Stomach (tissue), 4 donors: Measurements from ENCODE around the gene DHDH.

Experiments
- POLR2A ChIP-seq, 4 donors: fragments of 450-650 bp; IDR thresholded peaks; one replicate each; pipeline ENCODE4 v1.6.1; 2016; ENCODE audit warnings: antibody characterized with exemption in 4 of 4, control low read depth in 2 of 4, mild to moderate bottlenecking in 1 of 4, moderate library complexity in 1 of 4
- TF ChIP-seq, protein P1 (sequence below), 7 experiments: fragments of 450-650 bp in 4 of 7; fragments of 200-600 bp in 3 of 7; sonication (generic) in 3 of 7; IDR thresholded peaks; one replicate each; pipeline ENCODE4 v1.5.1; 2016 to 2019; ENCODE audit warnings: antibody characterized with exemption in 7 of 7, control low read depth in 2 of 7, mild to moderate bottlenecking in 1 of 7

DNA sequence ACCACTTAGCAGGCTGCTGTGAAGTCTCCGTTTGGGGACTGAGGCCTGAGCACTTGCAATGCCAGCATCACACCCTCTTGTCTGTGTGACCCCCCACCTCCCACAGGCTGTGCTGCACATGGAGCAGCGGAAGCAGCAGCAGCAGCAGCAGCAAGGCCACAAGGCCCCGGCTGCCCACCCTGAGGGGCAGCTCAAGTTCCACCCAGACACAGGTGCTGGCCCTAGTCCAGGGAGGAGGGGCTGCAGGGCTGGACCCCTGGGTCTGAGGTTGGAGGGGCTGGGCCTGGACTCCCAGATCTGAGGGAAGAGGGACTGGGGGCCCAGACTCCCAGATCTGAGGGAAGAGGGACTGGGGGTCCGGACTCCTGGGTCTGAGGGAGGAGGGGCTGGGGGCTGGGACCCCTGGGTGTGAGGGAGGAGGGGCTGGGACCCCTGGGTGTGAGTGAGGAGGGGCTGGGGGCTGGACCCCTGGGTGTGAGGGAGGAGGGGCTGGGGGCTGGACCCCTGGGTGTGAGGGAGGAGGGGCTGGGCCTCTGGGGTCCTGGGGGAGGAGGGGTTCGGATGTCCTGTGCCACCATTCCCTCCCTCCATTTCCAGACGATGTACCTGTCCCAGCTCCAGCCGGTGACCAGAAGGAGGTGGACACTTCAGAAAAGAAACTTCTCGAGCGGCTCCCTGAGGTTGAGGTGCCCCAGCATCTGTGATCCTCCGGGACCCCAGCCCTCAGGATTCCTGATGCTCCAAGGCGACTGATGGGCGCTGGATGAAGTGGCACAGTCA, 11.6 kb upstream of the DHDH start:
- no peak for TF ChIP-seq POLR2A (IDR thresholded peaks at IDR 0.05)
- TF ChIP-seq, protein P1, sequence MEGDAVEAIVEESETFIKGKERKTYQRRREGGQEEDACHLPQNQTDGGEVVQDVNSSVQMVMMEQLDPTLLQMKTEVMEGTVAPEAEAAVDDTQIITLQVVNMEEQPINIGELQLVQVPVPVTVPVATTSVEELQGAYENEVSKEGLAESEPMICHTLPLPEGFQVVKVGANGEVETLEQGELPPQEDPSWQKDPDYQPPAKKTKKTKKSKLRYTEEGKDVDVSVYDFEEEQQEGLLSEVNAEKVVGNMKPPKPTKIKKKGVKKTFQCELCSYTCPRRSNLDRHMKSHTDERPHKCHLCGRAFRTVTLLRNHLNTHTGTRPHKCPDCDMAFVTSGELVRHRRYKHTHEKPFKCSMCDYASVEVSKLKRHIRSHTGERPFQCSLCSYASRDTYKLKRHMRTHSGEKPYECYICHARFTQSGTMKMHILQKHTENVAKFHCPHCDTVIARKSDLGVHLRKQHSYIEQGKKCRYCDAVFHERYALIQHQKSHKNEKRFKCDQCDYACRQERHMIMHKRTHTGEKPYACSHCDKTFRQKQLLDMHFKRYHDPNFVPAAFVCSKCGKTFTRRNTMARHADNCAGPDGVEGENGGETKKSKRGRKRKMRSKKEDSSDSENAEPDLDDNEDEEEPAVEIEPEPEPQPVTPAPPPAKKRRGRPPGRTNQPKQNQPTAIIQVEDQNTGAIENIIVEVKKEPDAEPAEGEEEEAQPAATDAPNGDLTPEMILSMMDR (IDR thresholded peaks at IDR 0.05), result no peak
